ENCODE data around the gene TMEM169. TPM values are rescaled to one million over a fixed set of nuclear protein-coding genes. Genes with fewer than 3 reads are reported as not detected.
"Not testable (repeated sequence)": the region's sequence is repeated elsewhere in the genome, so short reads cannot be mapped to it uniquely, and the experiment has no call there.

Gene TMEM169
- total RNA-seq, 1 donor from 2014 or later = 0.07 TPM

DNA sequence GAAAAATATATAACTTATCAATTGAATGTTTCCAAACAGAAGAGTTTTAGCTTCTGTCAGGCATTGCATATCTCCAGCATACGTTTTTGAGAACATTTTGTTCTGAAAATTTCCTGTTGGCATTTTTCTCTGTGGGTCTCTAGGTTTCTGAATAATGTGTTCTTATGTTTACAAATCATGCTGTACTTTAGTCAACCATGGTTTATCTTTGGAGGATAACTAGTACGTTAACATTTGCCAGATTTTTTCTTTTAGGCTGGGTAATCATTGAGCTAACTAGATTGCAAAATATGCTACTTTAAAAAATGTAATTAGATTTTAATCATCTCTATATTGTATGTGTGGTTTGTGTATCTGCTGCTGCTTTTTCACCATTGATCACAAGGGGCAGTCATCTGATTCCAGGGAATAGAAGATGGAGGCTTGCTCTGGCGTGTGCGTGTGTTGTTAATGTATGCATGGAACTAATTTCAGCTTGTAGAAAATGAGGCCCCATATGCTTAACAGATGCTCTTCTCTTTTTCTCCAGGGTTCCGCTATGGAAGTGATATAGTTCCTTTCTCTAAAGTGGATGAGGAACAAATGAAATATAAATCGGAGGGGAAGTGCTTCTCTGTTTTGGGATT, 48.7 kb downstream of the TMEM169 start:
- no peak for DNase-seq (ENCODE audit: low read depth, low spot score)

DNA sequence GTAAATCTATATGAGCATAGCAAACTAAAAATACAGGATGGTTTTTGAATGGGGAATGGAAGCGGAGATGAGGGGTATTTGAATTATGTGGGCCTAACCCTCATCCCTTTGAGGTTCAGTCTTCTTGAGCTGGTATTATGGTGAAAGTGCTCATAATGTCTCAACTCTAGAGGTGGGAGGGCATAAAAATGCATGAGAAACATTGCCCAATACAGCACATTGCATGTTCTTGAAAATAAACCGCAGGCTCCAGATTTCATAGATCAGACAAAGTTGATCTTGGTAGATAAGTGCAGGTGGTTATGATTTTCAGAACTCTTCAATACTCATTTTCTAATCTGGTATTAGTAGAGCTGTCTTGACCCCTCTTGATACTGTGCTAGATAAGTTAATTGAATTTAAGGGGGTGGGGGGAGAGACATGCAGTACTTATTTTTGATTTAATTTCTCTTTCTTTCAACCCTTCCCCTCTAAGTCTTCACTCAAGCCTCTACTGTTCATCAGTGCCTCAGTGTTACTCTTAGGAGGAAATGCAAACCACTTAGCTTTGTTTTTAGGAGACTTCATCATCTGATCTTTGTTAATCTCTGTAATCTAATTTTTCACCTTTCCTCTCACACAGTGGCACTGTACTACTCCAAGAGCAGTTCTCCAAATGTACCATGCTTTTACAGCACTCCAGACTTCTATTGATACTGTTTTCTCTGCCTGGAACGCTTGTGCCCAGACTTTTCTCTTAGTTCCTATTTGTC, 49.6 kb downstream of the TMEM169 start:
- no peak for DNase-seq (ENCODE audit: low read depth, low spot score)

DNA sequence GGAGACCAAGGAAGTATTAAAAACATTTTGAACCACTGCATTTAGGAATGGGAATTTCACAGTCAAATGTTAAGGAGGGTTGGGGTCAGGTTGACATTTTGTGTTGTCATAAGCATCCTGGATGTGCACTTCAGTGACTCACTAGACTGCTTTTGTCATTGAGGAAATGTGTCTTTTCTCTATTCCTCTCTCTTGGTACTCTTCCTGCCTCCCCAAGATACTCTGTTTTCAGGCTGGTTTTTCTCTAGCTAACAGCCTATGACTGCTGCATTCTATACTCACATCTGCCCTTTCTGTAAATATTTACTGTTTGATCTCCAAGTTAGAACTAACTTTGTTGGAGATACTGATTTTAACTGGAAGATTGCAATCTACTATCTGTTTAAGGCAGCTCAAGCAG, 50.9 kb downstream of the TMEM169 start:
- no peak for DNase-seq (ENCODE audit: low read depth, low spot score)

DNA sequence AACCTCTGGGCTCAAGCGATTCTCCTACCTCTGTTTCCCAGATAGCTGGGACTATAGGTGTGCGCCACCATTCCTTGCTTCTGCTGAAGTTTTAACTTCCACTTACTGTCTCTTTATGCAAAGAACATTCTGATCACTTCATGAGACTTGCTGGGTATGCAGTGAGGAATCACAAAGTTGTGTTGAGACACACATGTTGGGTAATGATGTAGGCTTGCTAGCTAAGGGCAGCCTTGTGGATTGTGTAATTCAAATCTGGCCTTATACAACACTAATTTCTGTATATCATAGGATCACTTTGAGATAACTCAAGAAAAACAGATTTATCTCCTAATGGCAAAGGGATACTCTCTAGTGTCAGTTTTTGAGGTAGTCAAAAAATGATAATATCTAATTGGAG, 51.7 kb downstream of the TMEM169 start:
- DNase-seq (ENCODE audit: low read depth, low spot score) = no peak

DNA sequence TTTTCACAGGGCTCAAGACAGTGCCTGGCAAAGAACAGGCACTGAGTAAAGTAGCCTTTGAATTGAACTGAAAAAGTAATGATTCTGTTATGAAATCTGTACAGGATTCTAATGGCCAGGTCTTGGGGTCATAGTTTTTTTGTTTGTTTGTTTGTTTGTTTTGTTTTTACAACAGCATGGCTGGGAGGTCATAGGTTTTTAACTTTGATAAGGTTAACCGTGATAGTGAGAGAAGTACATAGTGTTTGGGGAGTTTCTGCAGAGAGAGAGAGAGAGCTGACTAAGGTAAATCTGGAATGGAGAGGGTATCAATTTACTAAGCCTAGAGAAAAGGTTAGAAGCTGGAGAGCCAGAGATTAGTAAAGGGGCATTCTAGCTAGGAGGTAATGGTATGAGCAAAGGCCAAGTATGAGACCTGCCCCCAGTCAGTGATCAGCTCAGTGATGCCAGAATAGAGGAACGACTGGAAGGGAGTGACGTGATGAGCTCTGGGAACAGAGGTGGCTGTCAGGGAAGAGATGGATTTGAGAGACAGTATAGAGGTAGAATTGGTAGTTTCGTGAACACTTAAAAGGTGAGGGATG, 53.3 kb downstream of the TMEM169 start:
- no peak for DNase-seq (ENCODE audit: low read depth, low spot score)

DNA sequence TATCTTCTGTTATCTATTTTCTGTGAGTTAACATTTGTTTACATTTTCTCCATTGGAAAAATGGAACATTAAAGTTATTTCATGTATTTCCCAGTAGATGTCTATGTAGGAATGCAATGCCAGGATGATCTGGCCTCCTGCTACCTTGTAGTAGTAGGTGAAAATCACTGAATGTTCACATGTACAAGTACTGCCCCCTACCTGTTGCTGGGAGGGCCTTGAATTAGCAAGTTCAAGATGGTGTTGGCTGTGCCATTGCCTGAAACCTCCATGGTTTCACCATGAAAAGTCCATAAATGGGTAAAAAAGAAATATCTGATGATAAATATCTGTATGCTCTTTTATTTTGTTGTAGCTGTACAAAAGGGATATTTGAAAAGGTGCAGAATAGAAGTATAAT, 58.2 kb downstream of the TMEM169 start:
- no peak for DNase-seq (ENCODE audit: low read depth, low spot score)

DNA sequence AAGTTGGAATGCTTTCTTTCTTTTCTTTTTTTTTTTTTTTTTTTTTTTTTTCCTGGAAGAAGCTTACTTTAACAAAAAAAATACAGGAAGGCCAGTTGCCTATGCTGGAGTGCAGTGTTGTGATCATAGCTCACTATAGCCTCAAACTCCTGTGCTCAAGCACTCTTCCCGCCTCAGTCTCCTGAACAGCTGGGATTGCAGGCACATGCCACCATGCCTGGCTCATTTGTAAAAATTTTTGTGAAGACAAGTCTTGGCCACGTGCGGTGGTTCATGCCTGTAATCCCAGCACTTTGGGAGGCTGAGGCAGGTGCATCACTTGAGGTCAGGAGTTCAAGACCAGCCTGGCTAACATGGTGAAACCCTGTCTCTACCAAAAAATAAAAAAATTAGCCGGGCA, 59.8 kb downstream of the TMEM169 start:
- not testable (repeated sequence) for DNase-seq (ENCODE audit: low read depth, low spot score)

DNA sequence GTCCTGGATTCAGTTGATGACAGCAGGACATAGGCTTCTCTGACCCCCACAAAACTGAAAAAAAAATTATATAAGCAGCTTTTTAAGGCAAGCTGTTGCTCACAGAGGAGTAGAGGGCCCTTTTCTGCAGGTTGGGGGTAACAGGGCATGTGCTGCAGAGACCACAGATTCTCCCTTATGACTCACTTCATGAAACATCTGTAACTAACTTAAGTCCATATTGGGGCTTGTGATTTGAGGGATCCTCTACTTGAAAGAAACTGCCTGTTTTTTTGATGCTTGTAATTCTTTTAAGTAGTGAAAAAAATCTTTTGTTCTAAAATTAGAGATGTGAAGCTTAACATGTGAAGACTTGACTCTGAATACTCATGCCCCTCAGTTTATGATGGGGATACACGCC, 60.8 kb downstream of the TMEM169 start:
- DNase-seq (ENCODE audit: low read depth, low spot score) = no peak

DNA sequence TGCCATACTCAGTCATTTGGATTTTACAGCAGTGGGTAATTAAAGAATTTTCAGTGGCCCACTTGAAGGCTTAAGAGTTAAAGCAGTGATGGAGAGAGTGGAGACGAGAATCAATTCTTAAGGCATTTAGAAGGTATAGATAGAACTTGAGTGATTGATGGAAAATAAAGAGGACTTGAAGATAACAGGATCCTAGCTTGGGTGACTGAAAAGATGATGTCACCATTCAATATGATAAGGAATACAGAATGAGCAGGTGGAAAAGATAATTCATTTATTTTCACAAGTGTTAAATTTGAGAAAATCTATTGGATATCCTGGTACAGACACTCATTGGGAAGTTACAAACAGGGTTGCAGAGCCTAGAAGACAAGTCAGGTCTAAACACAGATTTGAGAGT, 62.7 kb downstream of the TMEM169 start:
- no peak for DNase-seq (ENCODE audit: low read depth, low spot score)

DNA sequence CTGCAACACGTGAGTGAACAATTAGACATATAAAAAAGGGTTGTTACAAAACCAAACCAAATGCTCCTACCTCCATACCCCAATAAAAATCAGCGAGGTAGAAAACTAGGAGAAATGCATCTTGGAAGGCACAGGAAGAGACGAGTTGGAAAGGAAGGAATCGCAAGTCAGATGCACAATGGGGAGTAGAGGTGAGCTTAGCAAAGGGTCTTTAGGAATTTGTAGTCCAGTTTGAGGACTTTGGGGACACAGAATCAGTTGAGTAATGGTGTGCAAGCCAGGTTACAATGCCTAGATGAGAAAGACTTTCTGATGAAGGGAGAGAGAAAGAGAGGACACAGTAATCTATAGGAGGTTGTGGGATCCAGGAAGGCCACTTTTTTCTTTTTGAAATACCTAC, 63.1 kb downstream of the TMEM169 start:
- DNase-seq (ENCODE audit: low read depth, low spot score) = no peak

DNA sequence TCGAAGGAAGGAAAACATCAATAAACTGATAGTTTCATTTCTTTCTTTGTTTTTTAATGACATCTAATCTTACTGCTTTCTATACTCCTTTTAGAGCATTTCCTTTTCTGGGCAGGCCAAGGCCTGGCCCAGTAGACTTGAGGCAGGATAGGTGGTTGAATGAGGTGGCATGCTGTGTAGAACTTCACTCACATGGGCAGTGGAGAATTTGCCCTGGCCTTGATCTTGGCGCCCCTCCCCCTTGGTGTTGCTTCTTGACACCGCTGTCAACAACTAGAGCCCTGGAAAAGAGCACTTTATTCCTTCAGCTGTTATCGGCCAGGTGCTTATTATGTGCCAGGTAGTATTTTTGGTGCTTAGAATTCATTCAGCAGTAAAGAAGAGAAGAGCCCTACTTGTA, 64.9 kb downstream of the TMEM169 start:
- DNase-seq (ENCODE audit: low read depth, low spot score) = no peak

DNA sequence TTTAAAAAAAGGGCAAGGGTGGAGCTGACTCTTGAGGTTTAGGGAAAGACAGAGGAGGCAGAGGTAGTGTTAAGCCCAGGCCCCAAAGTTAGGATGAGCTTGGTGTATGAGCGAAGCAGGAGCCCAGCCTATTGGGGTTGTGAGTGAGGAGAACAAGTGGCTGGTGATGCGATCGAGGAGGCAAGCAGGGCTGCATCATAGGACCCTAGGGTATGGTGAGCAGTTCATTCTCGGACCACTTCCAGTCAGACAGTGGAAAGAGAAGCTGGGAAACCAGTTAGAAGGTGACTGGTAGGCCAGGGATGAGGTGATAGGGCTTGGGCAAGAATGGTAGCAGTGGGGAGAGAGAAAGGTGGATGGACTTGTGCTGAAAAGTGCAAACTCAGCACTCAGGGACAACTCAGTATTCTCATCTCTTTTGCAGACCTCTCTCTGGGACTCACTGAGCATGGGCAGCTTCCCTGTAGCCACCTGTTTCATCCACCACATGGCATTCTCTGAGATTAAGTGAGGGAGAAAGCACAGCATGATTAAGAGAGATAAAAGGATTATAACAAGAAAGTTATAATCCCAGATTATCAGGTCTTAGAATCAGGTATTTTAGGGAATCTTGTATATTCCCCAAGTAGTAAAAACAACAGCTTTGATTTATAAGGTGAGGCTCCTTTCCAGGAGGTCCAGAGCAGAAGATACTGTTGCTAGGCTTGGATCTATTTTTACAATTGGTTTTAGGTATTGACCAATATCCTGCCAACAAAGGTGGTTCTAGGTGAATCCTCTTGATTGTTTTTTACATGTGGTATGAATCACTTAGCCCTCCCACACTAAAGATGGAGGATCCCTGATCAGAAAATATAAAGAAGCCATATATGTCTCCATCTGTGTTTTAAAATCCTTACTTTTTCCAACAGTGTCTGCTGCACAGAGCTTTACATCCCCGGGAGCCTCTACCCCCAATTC, 65.7 kb downstream of the TMEM169 start:
- DNase-seq (ENCODE audit: low read depth, low spot score) = no peak

DNA sequence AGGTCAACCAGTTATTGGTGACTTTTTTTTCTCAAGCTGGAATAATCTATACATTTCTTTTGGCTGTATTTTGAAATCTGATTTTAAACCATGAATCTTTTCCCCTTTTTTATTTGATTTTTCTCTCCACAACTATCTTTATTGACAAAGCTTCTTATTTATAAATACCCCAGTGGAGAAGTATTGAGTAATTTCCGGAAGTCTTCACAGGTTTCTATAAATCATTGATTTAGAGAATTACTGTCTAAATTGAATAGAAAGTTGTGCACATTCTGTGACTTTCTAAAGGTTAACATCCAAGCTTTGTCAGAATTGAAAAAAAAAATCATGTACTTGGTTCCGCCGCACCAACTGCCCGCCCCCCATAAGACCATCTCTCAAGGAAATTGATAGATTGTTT, 67.3 kb downstream of the TMEM169 start:
- DNase-seq (ENCODE audit: low read depth, low spot score) = no peak

DNA sequence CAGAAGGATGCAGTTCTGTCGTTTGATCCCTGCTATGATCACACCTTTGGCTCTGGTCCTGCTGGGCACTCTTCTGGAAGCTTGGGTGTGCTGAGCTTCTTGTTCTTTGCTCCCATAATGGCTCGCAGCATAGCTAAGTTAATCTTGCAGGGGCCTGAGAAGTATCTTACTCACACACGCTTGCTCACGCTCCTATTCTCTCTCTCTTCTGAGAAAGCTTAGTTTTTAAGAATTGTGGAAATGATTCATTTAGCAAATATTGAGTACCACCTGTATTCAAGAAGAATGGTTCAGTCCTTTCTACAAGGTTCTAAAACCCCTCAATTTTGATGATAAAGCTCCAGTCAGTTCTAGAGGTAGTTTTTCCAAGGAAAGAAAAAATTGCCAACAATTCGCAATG, 68.0 kb downstream of the TMEM169 start:
- peak; percentile 17 for DNase-seq (ENCODE audit: low read depth, low spot score)

DNA sequence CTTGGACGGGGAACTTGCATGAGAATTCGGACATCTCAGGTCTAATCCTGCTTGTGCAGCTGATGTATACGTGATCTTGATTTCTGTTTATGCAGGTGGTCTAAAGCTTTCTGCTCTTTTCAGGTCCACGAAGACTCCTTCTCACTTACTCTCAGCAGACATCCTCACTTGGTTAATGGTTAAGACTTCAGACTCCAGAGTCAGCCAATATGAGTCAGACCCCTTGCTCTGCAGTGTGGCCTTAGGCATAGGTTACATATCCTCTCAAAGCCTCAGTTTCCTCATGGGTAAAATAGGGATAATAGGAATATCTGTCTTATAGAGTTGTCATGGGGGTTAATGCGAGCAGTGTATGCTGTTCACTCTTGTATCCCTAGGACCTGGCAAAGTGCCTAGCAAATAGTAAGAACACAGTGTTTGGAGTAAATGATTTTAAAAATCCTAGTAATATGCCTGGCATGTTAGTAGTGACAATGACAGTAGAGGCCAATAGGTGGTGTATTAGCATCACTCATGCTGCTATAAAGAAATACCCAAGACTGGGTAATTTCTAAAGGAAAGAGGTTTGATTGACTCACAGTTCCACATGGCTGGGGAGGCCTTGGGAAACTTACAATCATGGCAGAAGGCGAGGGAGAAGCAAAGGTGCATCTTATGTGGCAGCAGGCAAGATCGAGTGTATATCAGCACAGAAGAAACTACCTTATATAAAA, 69.8 kb downstream of the TMEM169 start:
- DNase-seq (ENCODE audit: low read depth, low spot score) = no peak

Other genes starting within 250 kb of the TMEM169 start
- 5.1 and 6.7 TPM in 2 replicates for gene MREG, start 68.4 kb upstream of the TMEM169 start, total RNA-seq
- gene PECR, start 110 bp upstream of the TMEM169 start, total RNA-seq = 6.9 and 11.8 TPM in 2 replicates
- 322 and 325 TPM in 2 replicates for gene XRCC5, start 27.4 kb downstream of the TMEM169 start, total RNA-seq